GM21619 (cell line): ENCODE results near the gene PKIB.
"Not testable (repeated sequence)": the region's sequence is repeated elsewhere in the genome, so short reads cannot be mapped to it uniquely, and the experiment has no call there.

Experiments used
- ATAC-seq: cut with Tn5 transposase; IDR thresholded peaks from one replicate; pipeline ENCODE4 v1.9.1; 2021; ENCODE audit not compliant: unreplicated experiment

The PKIB gene

GRCh38 chr6:122620428-122620827, 10.2 kb downstream of the PKIB start:
- ATAC-seq = no peak

DNA sequence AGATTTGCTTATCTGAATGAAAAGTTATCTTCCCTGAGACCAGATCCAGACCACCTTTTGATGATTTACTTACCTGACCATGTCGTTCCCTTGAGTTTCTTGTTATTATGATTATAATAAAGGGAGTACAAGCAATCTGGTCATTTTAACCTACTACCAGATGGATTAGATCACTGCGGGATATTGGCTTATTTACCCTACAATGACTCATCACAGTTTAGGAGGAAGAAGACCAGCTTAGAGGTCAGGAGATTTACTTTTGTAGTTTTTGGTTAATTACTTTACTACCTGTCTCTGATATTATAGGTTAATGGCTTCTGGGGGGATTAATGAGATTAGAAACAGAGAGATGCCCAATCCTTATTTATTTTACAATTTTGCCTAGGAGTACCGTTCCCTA, 10.7 kb downstream of the PKIB start:
- ATAC-seq = no peak

GRCh38 chr6:122621638-122622037, 11.4 kb downstream of the PKIB start:
- no peak for ATAC-seq

DNA sequence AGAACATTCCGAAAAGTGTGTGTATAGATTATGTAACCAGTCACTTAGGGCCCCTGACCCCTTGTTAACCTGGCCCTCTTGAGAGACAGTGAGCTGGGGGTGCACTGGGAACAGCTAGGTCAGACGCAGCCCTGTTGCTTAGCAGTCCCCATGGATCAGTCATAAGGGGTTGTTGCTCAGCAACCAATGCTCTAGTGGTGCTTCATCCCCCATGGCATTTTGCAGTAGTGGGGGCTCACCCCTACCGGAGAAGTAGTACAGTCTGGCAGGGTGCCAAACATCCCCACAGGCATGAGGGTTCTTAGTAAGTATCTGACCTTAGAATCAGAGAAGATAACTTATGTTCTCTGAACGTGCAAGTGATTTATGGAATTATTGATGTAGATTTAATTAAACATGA, 12.3 kb downstream of the PKIB start:
- ATAC-seq = no peak

DNA sequence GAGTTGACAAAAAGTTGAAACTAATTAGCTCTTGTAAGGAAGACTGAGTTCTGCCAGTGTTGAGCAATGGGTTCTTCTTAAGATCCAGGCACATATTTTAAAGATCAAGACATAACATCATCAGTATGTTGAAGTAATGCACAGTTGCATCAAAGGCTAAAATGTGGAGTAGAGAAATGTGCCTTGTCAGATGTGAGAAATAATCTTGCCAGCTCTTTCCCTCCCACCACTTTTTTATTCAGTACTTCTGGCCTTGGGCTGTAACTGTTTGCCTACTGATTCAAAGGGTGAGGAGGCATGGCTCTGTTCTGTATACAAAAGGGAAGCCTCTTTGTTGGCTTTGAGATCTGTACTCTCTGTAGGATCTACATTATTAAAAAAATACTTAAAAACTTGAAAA, 13.1 kb downstream of the PKIB start:
- ATAC-seq = no peak

GRCh38 chr6:122624853-122625252, 14.6 kb downstream of the PKIB start:
- no peak for ATAC-seq

GRCh38 chr6:122628714-122629113, 18.5 kb downstream of the PKIB start:
- no peak for ATAC-seq

DNA sequence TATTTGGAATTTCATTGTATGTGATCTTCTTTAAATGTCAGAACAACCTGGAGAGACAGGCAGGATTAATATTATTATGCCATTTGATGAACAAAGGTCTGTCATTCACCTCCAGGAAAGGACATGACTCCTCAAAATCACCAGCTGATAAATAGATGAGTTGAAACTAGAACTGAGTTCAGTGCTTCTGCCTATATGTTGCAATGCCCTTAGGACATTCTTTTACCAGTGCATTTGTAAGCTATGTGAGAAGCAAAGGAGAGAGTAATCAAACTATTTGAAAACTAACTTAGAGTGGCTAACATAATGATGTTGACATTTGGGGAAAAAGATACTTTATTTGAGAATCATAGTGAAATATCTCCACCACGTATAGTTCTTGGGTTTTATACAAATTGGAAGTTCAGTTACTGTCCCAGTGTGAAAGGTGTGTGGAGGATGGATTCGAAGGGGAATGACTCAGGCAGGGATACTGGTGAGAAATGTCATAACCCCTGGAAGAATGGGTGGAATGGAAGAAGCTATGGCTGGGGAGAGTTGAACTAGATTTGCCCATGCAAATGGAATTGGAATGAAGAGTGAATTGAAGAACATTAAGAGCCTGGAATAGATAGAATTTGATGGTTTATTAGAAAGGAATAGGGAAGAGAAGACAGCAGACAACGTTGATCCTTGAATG, 21.5 kb downstream of the PKIB start:
- no peak for ATAC-seq

DNA sequence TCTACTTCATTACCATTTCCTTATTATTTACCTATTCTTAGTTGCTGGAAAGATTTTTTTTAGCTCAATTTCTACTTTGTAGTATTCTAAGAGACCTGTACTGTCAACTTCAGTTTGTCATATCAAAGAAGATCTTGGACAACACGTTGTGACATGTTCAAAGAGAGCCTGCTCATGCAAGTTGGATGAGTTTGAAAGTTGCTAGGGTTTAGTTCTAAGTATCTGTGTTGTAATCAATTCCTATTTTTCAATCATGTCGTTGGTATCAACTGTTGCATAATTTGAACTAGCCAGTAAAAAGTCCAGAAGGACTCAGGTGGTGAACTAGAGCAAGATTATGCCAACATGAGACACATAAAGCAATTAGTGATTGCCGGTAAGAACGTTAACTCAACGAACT, 30.2 kb downstream of the PKIB start:
- ATAC-seq = no peak

DNA sequence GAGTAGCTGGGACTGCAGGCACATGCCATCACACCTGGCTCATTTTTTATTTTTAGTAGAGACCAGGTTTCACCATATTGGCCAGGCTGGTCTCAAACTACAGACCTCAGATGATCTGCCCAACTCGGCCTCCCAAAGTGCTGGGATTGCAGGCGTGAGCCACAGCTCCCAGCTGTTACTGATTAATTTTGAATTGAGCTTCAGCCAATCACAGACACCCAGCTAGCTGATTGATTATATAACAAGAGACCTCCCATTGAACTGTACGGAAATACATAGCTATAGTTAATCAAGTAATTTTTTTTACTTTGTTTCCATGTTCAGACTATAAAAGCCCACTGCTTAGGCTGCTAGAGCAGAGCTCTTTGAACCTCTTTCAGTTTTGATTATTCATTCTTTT, 31.6 kb downstream of the PKIB start:
- no peak for ATAC-seq

DNA sequence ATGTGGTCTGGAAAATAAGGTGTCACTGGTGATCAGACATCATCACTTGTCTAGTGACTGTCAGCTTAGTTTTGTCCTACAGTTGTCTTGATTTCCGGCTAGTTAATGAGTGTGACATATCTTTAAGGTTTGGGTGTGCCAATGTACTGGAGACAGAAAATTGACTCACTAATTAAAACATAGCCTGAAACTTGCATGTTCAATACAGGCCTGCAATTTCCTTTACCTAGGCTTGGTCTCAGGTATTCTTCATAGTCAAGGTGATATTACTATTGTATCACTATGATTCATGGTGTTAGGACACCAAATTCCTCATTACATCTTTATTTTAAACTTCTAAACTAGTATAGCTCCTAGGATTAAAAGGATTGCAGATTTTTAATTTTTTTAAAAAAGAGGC, 32.4 kb downstream of the PKIB start:
- not testable (repeated sequence) for ATAC-seq

DNA sequence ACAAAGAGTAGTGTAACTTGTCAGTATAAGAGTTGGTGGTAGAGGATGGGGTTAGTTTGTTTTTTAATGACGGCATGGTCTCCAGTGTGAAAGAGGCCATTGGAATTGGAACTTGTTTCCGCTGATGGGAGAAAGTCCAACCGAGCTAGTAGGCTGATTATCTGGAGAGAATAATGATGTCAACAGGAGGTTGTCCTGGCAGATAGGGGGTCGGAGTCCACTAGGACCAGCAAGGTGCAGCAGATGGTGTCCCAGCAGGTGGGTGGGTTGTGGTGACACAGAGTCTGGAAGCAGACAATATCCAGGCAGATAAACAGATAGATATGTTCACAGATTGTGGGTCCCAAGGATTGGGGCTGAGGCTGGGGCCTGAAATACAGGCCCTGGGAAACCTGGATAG, 35.1 kb downstream of the PKIB start:
- ATAC-seq = no peak

- ATAC-seq = no peak
Observed at GRCh38 chr6:122647765-122648164, 37.6 kb downstream of the PKIB start.

DNA sequence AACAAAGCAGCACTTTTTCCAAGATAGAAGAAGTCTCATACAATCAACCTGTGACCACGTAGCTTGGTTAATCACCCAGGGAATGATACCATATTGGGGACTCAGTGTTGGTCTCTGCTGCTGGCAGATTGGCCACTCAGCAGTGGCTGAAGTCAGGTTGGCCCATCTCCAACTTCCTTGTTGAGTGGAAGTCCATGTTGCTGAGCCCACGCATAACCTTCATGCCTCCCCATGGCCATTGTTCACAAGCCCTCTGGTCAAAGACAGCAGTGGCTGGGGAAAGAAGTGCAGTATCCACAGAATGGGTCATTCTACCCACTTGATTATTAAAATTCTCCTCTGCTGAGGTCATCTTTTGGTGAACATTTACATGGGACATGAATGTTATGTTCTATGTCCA, 38.5 kb downstream of the PKIB start:
- no peak for ATAC-seq

GRCh38 chr6:122649701-122650100, 39.5 kb downstream of the PKIB start:
- no peak for ATAC-seq

DNA sequence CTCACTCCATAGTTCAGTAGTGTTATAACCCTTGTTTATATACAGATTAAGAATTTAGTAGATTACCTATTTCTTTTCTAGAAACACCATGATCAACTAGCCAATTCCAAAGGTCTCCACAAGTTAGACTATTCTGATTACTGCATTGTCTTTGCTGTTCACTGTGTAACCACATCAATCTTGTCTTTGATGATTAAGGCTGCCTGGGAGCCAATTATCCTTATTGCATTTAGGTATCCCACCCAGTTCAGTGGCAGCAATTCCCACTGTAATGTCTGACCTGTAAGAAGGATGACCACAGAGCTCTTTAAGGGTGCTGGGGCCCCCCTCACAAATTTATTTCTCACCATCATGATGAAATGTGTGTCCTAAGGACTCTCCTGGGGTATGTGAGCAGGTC, 40.2 kb downstream of the PKIB start:
- no peak for ATAC-seq

DNA sequence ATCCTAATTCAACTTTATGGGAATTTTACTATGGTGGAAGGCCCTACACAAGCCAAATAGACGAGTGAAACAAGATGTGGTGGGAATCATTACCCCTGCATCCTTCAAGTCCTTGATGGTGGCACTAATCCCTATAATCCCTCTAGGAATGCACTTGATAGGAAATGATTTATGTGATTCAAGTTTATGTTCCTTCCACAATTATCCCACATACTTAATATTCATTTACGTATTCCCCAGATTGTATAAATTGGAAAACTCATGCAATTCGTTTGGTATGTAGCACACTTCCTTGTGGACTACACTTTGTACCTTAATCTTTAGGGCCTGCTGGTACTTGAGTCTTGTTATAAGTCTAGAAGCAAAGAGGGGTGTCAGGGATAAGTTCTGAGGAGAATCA, 40.8 kb downstream of the PKIB start:
- no peak for ATAC-seq

DNA sequence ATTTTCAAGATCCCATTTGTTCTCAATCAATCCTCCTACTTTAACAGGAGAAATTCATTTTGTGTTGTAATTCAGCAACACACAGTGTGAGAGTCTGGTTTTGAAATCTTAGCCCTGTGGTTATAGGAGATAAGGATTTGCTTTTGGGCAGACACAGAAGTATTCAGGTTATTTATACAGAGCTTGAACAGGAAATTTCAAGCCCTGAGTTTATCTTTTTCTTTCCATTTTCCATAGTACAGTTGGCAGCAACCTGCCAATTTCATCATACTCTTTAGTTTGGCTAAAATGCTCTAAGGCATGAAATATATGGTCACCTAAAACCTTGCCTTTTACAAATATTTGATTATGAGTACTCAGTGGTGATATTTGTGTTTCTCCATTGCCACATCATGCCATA, 41.4 kb downstream of the PKIB start:
- ATAC-seq = no peak

GRCh38 chr6:122652431-122652830, 42.2 kb downstream of the PKIB start:
- no peak for ATAC-seq

GRCh38 chr6:122653094-122653493, 42.9 kb downstream of the PKIB start:
- no peak for ATAC-seq

GRCh38 chr6:122654012-122654411, 43.8 kb downstream of the PKIB start:
- ATAC-seq = no peak

GRCh38 chr6:122657601-122658000, 47.4 kb downstream of the PKIB start:
- no peak for ATAC-seq

GRCh38 chr6:122660296-122660695, 50.1 kb downstream of the PKIB start:
- no peak for ATAC-seq

DNA sequence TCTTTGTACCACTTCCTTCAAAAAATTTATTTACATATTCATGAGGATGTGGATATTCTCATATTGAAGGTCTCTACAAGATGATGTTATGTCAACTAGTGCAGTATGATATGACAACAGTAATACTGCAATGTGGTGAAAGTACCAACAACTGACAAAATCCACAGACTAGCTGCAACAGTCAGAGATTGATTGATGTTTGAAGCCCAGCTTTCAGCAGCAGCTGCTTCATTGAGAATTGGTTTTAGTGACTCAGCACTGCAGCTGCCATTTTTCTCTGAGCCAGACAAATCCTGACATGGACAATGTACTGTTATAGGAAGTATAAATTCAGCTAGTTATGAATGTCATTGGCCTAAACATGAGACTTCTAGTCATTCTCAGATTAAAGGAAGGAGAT, 53.8 kb downstream of the PKIB start:
- no peak for ATAC-seq
